ENCODE results near the gene SEC31A.

The SEC31A gene

GRCh38 chr4:82901183-82901718, 10.3 kb upstream of the SEC31A start:
- TF ChIP-seq ZNF274 (IDR thresholded peaks at IDR 0.05; ENCODE audit: low read depth, low read length) (no peak), YY1 (IDR thresholded peaks at IDR 0.05; ENCODE audit: insufficient read depth, insufficient read length) (no peak), SUZ12 (IDR thresholded peaks at IDR 0.05; ENCODE audit: extremely low read depth, insufficient read depth, insufficient read length) (no peak)
- H3K9ac ChIP-seq (ENCODE audit: insufficient read length, low read depth) = peak overlapping the region; percentile 86
- no peaks in the 10 kb centered on the region for H3K9me3 ChIP-seq (ENCODE audit: insufficient read depth, low read length)
- peak overlapping the region; percentile 84 for H3K4me3 ChIP-seq (ENCODE audit: insufficient read length, low read depth)
- DNase-seq (ENCODE audit: low read depth, low spot score) = no peak
- H3K27me3 ChIP-seq (ENCODE audit: insufficient read depth, insufficient read length) = no peaks in the 10 kb centered on the region
- H3K36me3 ChIP-seq (ENCODE audit: insufficient read depth, insufficient read length, low read length) = peaks cover 38% of the 10 kb centered on the region
- no peaks in the 10 kb centered on the region for H3K4me1 ChIP-seq (ENCODE audit: insufficient read depth, insufficient read length)

- H3K36me3 ChIP-seq (ENCODE audit: insufficient read depth, insufficient read length, low read length) = peaks cover 42% of the 10 kb centered on the region
- no peak for TF ChIP-seq ZNF274 (IDR thresholded peaks at IDR 0.05; ENCODE audit: low read depth, low read length)
- TF ChIP-seq YY1 (IDR thresholded peaks at IDR 0.05; ENCODE audit: insufficient read depth, insufficient read length) = no peak
- no peak for TF ChIP-seq SUZ12 (IDR thresholded peaks at IDR 0.05; ENCODE audit: extremely low read depth, insufficient read depth, insufficient read length)
- no peaks in the 10 kb centered on the region for H3K9me3 ChIP-seq (ENCODE audit: insufficient read depth, low read length)
- H3K27me3 ChIP-seq (ENCODE audit: insufficient read depth, insufficient read length) = no peaks in the 10 kb centered on the region
- peak; percentile 88 for DNase-seq (ENCODE audit: low read depth, low spot score)
- H3K4me3 ChIP-seq (ENCODE audit: insufficient read length, low read depth) = peak within 1 kb of the TSS; percentile 84
- peak within 1 kb of the TSS; percentile 88 for H3K9ac ChIP-seq (ENCODE audit: insufficient read length, low read depth)
- H3K4me1 ChIP-seq (ENCODE audit: insufficient read depth, insufficient read length) = no peaks in the 10 kb centered on the region
These were observed 9.6 kb upstream of the SEC31A start, which contains the start of gene THAP9 for GRCh38 chr4:82900411-82901182. THAP9 (plus strand) TSS chr4:82900735; CDS start chr4:82900803, 68 bp downstream.

- H3K9me3 ChIP-seq (ENCODE audit: insufficient read depth, low read length) = no peaks in the 10 kb centered on the region
- TF ChIP-seq YY1 (IDR thresholded peaks at IDR 0.05; ENCODE audit: insufficient read depth, insufficient read length) (no peak), SUZ12 (IDR thresholded peaks at IDR 0.05; ENCODE audit: extremely low read depth, insufficient read depth, insufficient read length) (no peak), ZNF274 (IDR thresholded peaks at IDR 0.05; ENCODE audit: low read depth, low read length) (no peak)
These were observed 9.1 kb upstream of the SEC31A start for GRCh38 chr4:82900066-82900410.

GRCh38 chr4:82899374-82900065, 8.6 kb upstream of the SEC31A start:
- Histone ChIP-seq H3K9ac (ENCODE audit: insufficient read length, low read depth) (peak overlapping the region; percentile 88), H3K36me3 (ENCODE audit: insufficient read depth, insufficient read length, low read length) (peaks cover 45% of the 10 kb centered on the region), H3K27me3 (ENCODE audit: insufficient read depth, insufficient read length) (no peaks in the 10 kb centered on the region), H3K4me3 (ENCODE audit: insufficient read length, low read depth) (peak overlapping the region; percentile 84), H3K9me3 (ENCODE audit: insufficient read depth, low read length) (no peaks in the 10 kb centered on the region), H3K4me1 (ENCODE audit: insufficient read depth, insufficient read length) (no peaks in the 10 kb centered on the region)
- TF ChIP-seq ZNF274 (IDR thresholded peaks at IDR 0.05; ENCODE audit: low read depth, low read length) = no peak
- TF ChIP-seq SUZ12 (IDR thresholded peaks at IDR 0.05; ENCODE audit: extremely low read depth, insufficient read depth, insufficient read length) = no peak
- TF ChIP-seq YY1 (IDR thresholded peaks at IDR 0.05; ENCODE audit: insufficient read depth, insufficient read length) = no peak
- no peak for DNase-seq (ENCODE audit: low read depth, low spot score)

More at GRCh38 chr4:82900066-82900410, 9.1 kb upstream of the SEC31A start:
- H3K4me3 ChIP-seq (ENCODE audit: insufficient read length, low read depth) = peak overlapping the region; percentile 84
- peaks cover 42% of the 10 kb centered on the region for H3K36me3 ChIP-seq (ENCODE audit: insufficient read depth, insufficient read length, low read length)
- no peaks in the 10 kb centered on the region for H3K4me1 ChIP-seq (ENCODE audit: insufficient read depth, insufficient read length)
- H3K9ac ChIP-seq (ENCODE audit: insufficient read length, low read depth) = peak overlapping the region; percentile 88
- no peak for DNase-seq (ENCODE audit: low read depth, low spot score)
- H3K27me3 ChIP-seq (ENCODE audit: insufficient read depth, insufficient read length) = no peaks in the 10 kb centered on the region

GRCh38 chr4:82898322-82899243, 7.6 kb upstream of the SEC31A start:
- H3K36me3 ChIP-seq (ENCODE audit: insufficient read depth, insufficient read length, low read length) = peaks cover 51% of the 10 kb centered on the region
- TF ChIP-seq ZNF274 (IDR thresholded peaks at IDR 0.05; ENCODE audit: low read depth, low read length) (no peak), SUZ12 (IDR thresholded peaks at IDR 0.05; ENCODE audit: extremely low read depth, insufficient read depth, insufficient read length) (no peak), YY1 (IDR thresholded peaks at IDR 0.05; ENCODE audit: insufficient read depth, insufficient read length) (no peak)

GRCh38 chr4:82896755-82897154, 5.8 kb upstream of the SEC31A start:
- H3K9ac ChIP-seq (ENCODE audit: insufficient read length, low read depth) = no peak overlapping the region
- no peak overlapping the region for H3K4me3 ChIP-seq (ENCODE audit: insufficient read length, low read depth)
- peaks cover 59% of the 10 kb centered on the region for H3K36me3 ChIP-seq (ENCODE audit: insufficient read depth, insufficient read length, low read length)
- DNase-seq (ENCODE audit: low read depth, low spot score) = no peak
- no peaks in the 10 kb centered on the region for H3K27me3 ChIP-seq (ENCODE audit: insufficient read depth, insufficient read length)
- no peaks in the 10 kb centered on the region for H3K9me3 ChIP-seq (ENCODE audit: insufficient read depth, low read length)
- H3K4me1 ChIP-seq (ENCODE audit: insufficient read depth, insufficient read length) = no peaks in the 10 kb centered on the region
- TF ChIP-seq ZNF274 (IDR thresholded peaks at IDR 0.05; ENCODE audit: low read depth, low read length) (no peak), YY1 (IDR thresholded peaks at IDR 0.05; ENCODE audit: insufficient read depth, insufficient read length) (no peak), SUZ12 (IDR thresholded peaks at IDR 0.05; ENCODE audit: extremely low read depth, insufficient read depth, insufficient read length) (no peak)

More at GRCh38 chr4:82898322-82899243, 7.6 kb upstream of the SEC31A start:
- Histone ChIP-seq H3K27me3 (ENCODE audit: insufficient read depth, insufficient read length) (no peaks in the 10 kb centered on the region), H3K4me3 (ENCODE audit: insufficient read length, low read depth) (peak overlapping the region; percentile 84), H3K9ac (ENCODE audit: insufficient read length, low read depth) (peak overlapping the region; percentile 88), H3K9me3 (ENCODE audit: insufficient read depth, low read length) (no peaks in the 10 kb centered on the region), H3K4me1 (ENCODE audit: insufficient read depth, insufficient read length) (no peaks in the 10 kb centered on the region)
- no peak for DNase-seq (ENCODE audit: low read depth, low spot score)

All from NT2/D1 (cell line).